ENCODE data around the gene SLC25A19. TPM values are rescaled to one million over a fixed set of nuclear protein-coding genes. Genes with fewer than 3 reads are reported as not detected.

SLC25A19 gene
- total and polyA plus RNA-seq, 10 of the 15 experiments (the other 5 are each of a cell fraction or from before 2014, with no cell fraction given) = 32.9 to 91.6 (median 53.7) TPM

DNA sequence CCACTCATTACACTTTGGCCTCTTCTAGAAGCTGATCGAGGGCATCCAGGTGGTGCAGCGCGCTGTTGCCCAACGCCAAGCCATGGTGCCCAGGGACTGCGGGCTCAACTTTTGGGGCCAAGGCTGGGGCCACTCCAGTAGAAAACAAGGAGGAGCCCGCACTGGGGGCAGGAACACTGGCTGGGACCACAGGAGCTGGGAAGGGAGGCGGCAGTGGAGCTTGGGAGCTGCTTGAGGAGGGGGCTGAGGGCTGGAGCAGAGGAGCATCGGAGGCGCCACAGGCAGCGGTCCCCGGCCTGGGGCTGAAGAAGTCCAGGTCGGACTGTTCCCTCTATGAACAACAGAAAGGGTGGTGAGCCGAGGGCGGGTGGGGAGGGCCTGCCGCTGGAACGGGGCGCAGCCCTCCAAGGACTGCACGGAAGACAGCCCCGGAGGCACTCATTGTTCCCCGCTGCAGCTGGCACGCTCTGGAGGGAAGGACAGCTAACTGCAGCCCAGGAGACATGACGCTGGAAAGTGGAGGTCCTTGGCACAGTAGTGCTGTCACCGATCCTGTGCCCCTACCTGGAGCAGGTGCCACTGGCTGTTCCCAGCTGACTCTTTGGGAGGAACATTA is 49.3 kb downstream of the SLC25A19 start:
- no peak for ATAC-seq
- H4K20me1 ChIP-seq (ENCODE audit: control insufficient read depth, insufficient read depth) = no peaks in the 10 kb centered on the region; the same call in 1 of the 2 replicates
- ChIA-PET POLR2A (interaction anchor here (0.6 to 1.2 kb wide), 4 partner anchors 23 to 135 kb away, joined by 3 to 5 read pairs (median 4); partner anchors contain the start of gene MIF4GD), SMC1A (ENCODE audit: uncharacterized antibody, unreplicated experiment) (interaction anchor here (1.0 to 2.3 kb wide), 6 partner anchors 10 to 126 kb away, joined by 3 to 10 read pairs (median 5); partner anchors contain the start of genes GGA3, MIF4GD and MRPS7), RAD21 (ENCODE audit: unreplicated experiment) (interaction anchor here (0.7 to 1.6 kb wide), 12 partner anchors 20 to 279 kb away, joined by 3 to 9 read pairs (median 4); partner anchors contain the start of genes MIF4GD and NUP85), CTCF (interaction anchor here (0.6 to 4.3 kb wide), 24 partner anchors 10 to 278 kb away, joined by 3 to 34 read pairs (median 4); partner anchors contain the start of genes GGA3, MIF4GD, MRPS7 and NUP85)
- no peaks in the 10 kb centered on the region; the same call in 1 of the 2 replicates for H3K79me2 ChIP-seq (ENCODE audit: control insufficient read depth, insufficient read depth, low read length)
- H2AFZ ChIP-seq (ENCODE audit: control insufficient read depth, low read depth, low read length) = no peak overlapping the region
- no peak overlapping the region for H3K9ac ChIP-seq (ENCODE audit: control insufficient read depth, insufficient read depth, low read length)
- no peak overlapping the region for H3K27ac ChIP-seq (ENCODE audit: control insufficient read depth, insufficient read depth)
- no TSS peak for BruUV-seq (replicated peaks)
- WGBS (ENCODE audit: insufficient coverage, insufficient replicate concordance, low lambda C conversion rate, missing lambda C conversion rate) = 99% methylated on average over 20 of the region's 23 CpGs
- no peaks in the 10 kb centered on the region for H3K27me3 ChIP-seq (replicated peaks in 1 of 2; ENCODE audit: control insufficient read depth in 2 of 2, insufficient read depth in 2 of 2, low read length in 1 of 2)
- no peaks in the 10 kb centered on the region for H3K9me3 ChIP-seq (replicated peaks; ENCODE audit: control insufficient read depth, insufficient read depth, low read length)
- in situ Hi-C loops (cut with MboI) (no loop called here), intact Hi-C loops (cut with micrococcal nuclease; ENCODE audit: unreplicated experiment) (loop anchor here (1.0 kb wide), 1 partner anchor 172 kb away; no protein-coding TSS in a partner anchor)
- H3K4me2 ChIP-seq (ENCODE audit: control insufficient read depth, insufficient read depth) = no peak overlapping the region
- H3K4me3 ChIP-seq = no peak overlapping the region
- no peak for DNase-seq (ENCODE audit: low read depth, low spot score)
- no peak for FAIRE-seq
- H3K4me1 ChIP-seq (ENCODE audit: control insufficient read depth, insufficient read depth, low read length) = peaks cover 39% of the 10 kb centered on the region
- H3K36me3 ChIP-seq (ENCODE audit: control insufficient read depth in 2 of 2, insufficient read depth in 2 of 2, low read length in 1 of 2) = peaks cover 63 to 65% of the 10 kb centered on the region in 2 experiments
- no peak for TF ChIP-seq CREB1 (IDR thresholded peaks at IDR 0.05; ENCODE audit: low read depth)
- TF ChIP-seq PAX8 (IDR thresholded peaks at IDR 0.05) = no peak
- no peak for TF ChIP-seq E2F4 (IDR thresholded peaks at IDR 0.05; ENCODE audit: low read depth, low read length)
- TF ChIP-seq SMARCA5 (IDR thresholded peaks at IDR 0.05) = no peak
- TF ChIP-seq MEF2B (IDR thresholded peaks at IDR 0.05; ENCODE audit: partially characterized antibody, poor library complexity, severe bottlenecking) = no peak
- TF ChIP-seq NFYA (IDR thresholded peaks at IDR 0.05; ENCODE audit: borderline replicate concordance, low read depth, low read length) = no peak
- no peak for TF ChIP-seq SP1 (IDR thresholded peaks at IDR 0.05; ENCODE audit: low read depth, low read length)
- TF ChIP-seq MTA3 (IDR thresholded peaks at IDR 0.05; ENCODE audit: borderline replicate concordance, low read length) = no peak
- TF ChIP-seq CHD1 (IDR thresholded peaks at IDR 0.05; ENCODE audit: low read depth, low read length) = no peak

All from GM12878 (cell line).